Stimulated activated CD4-positive, alpha-beta T cell treated with anti-CD3 and anti-CD28 coated beads, Interleukin-1b, Interleukin-23, amount 100 ng/mL, for 48 hours (primary cell): ENCODE measurements around the gene GLG1.
A peak's percentile ranks its signal among the peaks of the same experiment; 100 is the strongest.
"Not testable (repeated sequence)": the region's sequence is repeated elsewhere in the genome, so short reads cannot be mapped to it uniquely, and the experiment has no call there.

ENCODE experiments used
- DNase-seq: peaks from one replicate; pipeline ENCODE4 v3.0.0-alpha.2; 2020

GLG1 gene

DNA sequence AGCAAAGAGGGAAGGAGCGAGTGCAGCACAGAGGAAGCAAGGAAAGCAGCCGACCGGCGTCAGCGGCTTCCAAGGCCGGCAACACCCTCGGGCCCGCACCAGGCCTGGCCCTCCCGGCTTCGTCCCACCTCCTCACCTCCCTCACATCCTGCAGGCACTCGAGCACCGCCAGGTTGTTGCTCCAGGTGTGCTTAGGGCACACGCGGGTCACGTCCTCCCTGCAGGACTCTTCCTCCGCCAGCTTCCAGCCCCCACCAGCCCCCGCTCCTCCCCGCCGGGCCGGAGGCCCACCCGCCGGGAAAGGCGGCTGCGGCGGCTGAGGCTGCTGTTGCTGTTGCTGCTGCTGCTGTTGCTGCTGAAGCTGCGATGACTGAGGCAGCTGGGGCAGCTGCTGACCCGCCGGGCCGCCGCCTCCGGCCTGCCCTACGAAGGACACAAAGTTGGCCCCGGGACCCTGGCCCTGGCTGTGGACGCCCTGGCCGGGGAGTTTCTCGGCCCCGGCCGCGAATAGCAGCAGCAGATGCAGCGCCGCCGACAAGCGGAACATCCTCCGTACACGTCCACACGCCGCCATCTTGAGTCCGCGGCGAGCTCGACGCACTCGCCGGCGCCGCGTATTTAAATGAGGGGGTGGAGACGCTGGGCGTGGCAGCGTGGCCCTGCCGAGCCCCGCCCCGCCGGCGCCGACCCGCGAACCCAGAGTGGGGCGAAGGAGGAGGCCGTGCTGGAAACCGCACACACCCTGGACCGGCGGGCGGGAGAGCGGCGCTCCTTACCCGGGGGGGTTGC lies at the start of gene GLG1:
TSS of gene GLG1 (minus strand) at position 594 of the 789 bp plus-strand sequence. CDS start at position 574, 20 bp downstream.
- peak; percentile 87 for DNase-seq

DNA sequence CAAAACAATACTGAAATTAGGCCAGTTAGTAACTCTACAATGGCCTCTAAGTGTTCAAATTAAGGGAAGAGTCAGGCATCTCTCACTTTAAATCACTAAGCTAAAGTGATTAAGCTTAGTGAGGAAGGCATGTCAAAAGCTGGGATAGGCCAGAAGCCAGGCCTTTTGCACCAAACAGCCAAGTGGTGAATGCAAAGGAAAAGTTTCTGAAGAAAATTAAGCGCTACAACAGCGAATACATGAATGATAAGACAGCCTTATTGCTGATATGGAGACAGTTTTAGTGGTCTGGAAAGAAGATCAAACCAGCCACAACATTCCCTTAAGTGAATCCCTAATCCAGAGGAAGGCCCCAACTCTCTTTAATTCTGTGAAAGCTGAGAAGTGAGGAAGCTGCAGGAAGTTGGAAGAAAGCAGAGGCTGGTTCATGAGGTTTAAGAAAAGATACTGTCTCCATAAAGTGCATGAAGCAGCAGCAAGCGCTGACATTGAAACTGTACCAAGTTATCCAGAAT lies 47.7 kb upstream of the GLG1 start:
- DNase-seq: no peak

- DNase-seq: not testable (repeated sequence)
Observed at GRCh38 chr16:74652883-74653282, 46.0 kb upstream of the GLG1 start.

DNA sequence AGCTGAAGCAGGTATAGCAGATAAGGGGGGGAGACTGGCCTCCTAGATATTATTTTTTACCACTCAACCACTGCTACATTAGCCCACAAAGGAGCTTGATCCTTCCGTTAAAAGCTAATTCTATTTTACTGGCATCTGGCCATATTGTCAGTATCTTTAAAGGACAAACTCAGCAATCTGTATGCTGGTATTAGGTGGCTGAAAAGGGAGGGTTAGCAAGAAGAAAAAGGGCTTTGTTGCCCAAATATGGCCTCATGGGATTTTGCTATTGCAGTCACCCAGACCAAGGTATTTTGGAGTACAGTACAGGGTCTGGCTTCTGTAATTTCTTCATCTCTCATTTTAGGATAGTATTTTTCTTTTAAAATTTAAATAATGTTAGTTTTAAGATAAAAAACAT lies 45.3 kb upstream of the GLG1 start:
- no peak for DNase-seq

DNA sequence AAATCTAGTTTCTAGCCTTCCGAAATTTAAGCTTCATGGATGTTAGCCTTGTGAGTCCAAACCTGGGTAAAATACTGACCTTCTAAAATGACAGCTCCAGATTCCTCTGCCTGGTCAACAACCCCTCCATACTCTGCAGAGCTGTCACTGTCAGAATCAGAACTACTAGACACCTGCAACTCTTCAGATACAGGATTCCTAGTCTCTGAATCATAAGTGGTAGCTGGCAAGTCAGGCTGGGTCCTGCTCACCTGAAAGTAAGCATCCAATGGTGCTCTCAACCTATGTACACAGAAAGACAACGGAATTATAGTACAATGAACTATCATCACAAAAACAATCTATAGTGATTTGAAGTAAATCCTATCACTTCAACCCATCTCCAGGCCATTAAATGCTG lies 44.9 kb upstream of the GLG1 start:
- DNase-seq: no peak

DNA sequence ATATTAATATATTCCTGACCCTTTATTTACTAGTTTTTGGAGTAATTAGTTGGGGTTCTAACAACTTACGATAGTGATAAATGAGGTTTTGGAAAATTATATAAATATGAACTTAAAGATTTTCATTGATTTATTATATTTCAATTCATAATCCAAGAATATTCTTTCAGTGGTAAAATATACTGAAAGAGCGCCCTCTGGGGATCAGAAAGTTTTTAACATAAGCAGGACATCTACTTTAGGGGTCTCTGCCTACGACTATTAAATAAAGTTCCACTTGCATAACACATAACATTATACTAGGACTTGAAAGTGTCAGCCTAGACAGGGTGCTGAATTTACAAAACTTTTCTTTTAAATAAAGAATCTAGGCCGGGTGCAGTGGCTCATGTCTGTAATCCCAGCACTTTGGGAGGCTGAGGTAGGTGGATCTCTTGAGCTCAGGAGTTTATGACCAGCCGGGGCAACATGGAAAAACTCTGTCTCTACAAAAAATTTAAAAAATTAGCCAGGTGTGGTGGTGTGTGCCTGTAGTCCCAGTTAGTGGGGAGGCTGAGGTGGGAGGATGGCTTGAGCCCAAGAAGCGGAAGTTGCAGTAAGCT lies 44.2 kb upstream of the GLG1 start:
- DNase-seq: no peak

GRCh38 chr16:74649839-74650504 lies 43.1 kb upstream of the GLG1 start:
- no peak for DNase-seq

DNA sequence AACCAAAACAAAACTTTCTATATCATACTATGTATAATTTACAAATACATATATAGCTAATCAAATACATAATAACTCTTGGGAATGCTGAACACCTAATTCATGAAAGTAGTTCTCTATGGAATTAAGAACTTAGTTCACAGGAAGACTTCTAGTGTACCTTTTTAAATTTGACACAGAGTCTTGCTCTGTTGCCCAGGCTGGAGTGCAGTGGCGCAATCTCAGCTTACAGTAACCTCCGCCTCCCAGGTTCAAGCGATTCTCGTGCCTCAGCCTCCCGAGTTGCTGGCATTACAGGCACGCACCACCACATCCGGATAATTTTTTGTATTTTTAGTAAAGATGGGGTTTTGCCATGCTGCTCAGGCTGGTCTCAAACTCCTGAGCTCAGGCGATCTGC lies 35.1 kb upstream of the GLG1 start:
- DNase-seq: no peak

DNA sequence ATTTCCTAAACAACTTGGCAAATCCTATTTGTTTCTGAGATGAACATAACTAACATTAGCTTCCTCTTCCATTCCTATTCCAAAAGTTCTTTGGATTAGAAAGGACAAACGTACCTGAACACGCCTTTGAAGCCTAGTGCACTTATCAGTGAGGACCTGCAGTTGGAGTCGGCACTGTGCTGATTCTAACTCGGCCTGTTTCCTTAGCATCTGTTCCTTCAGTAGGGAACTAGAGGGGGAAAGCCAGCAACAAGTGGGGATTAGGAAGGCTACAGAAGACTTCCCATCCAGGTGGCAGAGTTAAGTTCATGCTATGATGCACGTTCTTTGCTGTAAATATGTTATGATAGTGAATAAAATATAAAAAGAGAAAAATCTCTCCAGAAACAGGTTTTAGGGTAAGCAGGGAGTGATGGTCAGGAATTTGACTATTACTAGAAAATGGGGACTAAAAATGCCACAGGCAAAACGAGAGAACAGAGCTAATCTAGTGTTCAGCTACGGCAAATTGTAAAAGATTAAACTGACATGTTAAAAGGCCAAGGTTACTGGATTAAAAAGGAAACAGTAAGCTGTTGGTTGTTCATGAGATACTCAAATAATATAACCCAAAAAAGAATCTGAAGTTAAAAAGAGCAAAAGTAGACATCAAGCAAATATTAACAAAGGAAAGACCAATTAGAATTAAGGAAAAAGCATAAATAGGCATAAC lies 31.0 kb upstream of the GLG1 start:
- DNase-seq: no peak

DNA sequence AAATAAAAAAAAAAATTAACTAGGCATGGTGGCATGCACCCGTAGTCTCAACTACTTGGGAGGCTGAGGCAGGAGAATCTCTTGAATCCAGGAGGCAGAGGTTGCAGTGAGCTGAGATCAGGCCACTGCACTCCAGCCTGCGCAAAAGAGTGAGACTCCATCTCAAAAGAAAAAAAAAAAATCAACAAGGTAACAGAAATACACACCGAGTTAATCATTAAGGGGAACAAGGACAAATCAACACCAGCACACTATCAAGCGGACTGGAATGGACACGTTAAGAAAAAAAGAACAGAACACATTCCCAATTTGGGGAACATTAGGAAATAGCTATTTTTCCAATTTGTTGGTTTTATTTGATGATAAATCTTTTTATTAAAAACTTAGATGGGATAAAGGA lies 28.4 kb upstream of the GLG1 start:
- DNase-seq: no peak

GRCh38 chr16:74633686-74634085 lies 26.8 kb upstream of the GLG1 start:
- no peak for DNase-seq

DNA sequence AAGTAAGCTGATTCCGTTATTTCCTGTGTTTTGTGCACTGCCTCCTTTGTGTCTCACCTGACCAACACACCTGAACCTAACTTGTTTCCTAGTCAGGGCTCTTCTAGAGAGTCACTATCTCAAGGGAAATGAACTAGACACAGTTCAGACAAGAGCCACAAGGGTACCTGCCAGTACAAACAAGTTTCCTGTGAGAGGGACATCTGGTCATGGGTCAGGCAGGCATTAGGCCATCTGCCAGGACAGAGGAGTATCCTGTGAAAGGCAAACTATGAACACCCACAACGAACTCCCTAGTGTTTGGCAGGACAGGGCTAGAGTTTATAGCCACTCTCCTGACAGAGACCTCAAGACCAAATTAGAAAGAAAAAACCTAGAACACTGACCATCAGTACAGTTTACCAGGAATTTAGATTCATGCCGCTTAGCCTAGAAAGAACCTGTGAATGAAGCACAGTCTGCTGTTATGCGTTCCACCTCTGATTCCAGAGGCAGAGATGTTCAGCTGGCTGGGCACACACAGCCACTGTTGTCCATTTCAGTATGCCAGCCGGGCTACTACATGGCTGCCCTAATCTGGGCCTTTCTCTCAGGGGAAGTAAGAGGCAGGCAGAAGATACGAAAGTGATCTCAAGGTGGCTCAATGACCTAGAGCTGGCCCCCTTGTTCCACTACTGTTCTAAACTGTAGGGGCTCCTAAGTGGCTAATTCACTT lies 20.7 kb upstream of the GLG1 start:
- no peak for DNase-seq

- DNase-seq: no peak
Observed at GRCh38 chr16:74626741-74627416, 20.0 kb upstream of the GLG1 start.

DNA sequence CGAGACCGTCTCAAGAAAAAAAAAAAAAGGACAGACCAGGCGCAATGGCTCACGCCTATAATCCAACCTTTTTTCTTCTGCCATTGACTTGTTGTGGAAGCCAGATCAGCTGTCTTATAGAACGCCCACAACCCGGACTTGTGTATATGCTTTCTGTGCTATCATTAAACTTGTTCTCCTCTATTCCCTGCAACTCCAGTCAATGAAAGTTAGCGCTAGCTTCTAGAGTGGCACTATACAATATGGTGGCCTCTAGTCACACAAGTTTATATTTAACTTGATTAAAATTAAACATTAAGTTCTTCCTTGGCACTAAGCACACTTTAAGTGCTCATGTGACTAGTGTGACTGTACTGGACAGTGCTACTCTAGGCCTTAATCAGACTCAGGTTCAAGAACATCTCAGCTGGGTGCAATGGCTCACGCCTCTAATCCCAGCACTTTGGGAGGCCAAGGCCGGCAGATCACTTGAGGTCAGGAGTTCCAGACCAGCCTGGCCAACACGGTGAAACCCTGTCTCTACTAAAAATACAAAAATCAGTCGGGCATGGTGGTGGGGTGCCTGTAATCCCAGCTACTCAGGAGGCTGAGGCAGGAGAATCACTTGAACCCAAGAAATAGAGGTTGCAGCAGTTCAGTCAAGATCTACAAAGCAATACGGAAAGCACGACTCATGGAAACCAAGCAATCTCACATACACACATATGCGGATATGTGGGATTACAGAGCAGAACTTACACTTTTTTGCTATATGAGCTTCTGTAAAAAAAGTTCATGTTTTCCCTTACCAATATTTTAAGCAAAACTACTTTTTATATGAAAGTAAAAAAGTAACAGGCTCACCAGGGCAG lies 18.8 kb upstream of the GLG1 start:
- DNase-seq: peak; percentile 19

DNA sequence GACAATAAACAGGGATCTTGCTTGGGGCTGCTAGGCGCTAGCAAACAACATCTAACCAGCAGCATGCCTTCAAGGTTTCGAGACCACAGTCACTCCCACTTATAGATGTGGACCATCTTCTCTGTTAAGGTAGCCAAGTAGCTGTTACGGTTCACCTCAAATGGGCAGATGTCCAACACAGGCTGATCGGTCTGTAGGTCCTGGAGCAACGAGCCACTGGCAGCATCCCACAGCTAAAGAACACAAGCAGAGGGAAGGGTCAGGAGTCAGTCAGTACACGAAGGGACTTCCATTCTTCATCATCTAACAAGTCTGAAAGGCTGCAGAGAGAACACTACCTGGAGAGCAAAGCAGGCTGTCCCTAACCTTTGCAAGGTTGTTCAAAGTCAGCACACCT lies 16.9 kb upstream of the GLG1 start:
- no peak for DNase-seq

- DNase-seq: no peak
Observed at GRCh38 chr16:74623214-74623838, 16.4 kb upstream of the GLG1 start.

GRCh38 chr16:74622005-74622404 lies 15.1 kb upstream of the GLG1 start:
- DNase-seq: no peak

DNA sequence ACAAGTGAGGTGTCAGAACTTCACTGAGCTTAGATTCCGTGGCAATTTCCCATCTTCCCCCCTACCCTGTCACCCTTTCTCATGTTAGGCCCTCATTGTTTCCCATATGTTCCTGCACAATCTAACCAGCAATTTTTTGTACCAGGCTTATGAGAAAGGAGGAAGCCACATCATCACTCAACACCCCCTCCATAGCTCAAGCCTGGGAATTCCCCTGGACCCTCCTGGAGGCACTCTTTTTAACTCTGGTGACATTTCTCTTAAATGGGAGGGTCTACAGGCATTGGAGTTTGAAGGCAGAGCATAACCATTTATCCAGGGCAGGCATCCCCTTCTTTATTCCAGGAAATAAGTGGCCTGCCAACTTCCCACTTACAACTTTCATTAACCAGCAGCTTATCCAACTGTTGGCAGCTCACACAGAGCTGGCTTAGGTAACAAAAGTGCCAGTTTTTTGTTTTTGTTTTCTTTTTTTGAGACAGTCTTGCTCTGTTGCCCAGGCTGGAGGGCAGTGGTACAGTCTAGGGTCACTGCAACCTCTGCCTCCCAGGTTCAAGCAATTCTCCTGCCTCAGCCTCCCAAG lies 10.4 kb upstream of the GLG1 start:
- DNase-seq: no peak

DNA sequence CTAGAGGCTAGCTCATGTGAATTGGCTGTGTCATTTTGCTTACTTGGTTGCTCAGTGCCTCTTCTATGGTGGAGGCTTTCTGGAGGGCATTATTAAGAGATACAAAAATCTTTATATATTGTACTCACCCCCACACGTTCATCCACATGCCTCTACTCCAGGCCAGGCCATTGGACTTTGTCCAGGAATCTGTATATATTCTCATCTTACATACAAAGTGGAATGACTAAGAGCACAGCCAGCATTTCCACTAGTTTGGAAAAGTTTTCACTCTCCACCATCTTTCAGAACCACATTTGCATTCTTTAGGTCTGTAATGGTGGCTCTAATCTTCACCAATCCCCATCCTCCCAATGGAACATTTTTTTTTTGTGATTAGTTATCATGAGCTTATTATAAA lies 4.8 kb upstream of the GLG1 start:
- DNase-seq: no peak

DNA sequence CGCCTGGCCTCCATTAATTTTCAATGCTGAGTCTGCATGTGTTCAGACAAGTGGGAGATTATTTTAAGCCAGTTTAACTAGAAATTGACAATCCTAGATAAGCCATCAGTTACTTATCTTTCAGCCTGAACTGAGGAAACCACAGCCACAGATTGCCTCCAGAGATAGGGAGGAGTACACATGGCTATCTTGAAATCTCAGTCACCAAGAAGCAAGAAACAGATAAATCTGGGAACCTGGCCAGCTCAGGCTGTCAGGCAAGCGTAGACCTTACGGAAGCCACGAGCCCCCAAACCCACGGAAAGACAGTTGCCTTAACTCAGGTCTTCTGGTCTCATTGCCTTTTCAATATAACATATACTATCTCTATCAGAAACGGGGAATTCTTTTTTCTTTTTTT lies 2.0 kb upstream of the GLG1 start:
- peak; percentile 15 for DNase-seq
